ENCODE measurements around the gene ACTG1. TPM values are rescaled to one million over a fixed set of nuclear protein-coding genes. Genes with fewer than 3 reads are reported as not detected.

Gene ACTG1
- total RNA-seq, 4 donors from 2014 or later: 829 to 1,848 (median 1,550) TPM

GRCh38 chr17:81529437-81529803 lies 16.8 kb upstream of the ACTG1 start:
- WGBS, 2 donors (ENCODE audit: low coverage in 1 of 2): 80 to 95% methylated on average over 2 to 4 of the region's 6 CpGs
- no peak for TF ChIP-seq CTCF (IDR thresholded peaks at IDR 0.05)
- no peak for TF ChIP-seq EP300 (IDR thresholded peaks at IDR 0.05)
- TF ChIP-seq POLR2AphosphoS5 (IDR thresholded peaks at IDR 0.05): no peak
- TF ChIP-seq POLR2A (IDR thresholded peaks at IDR 0.05): no peak
- Histone ChIP-seq H3K27me3 (peaks cover 69% of the 10 kb centered on the region), H3K4me3 (no peak overlapping the region), H3K9me3 (no peaks in the 10 kb centered on the region), H3K27ac (no peak overlapping the region), H3K36me3 (no peaks in the 10 kb centered on the region), H3K4me1 (peaks cover 0 to 13% (median 0%) of the 10 kb centered on the region in 3 donors)
- no peak for ATAC-seq

DNA sequence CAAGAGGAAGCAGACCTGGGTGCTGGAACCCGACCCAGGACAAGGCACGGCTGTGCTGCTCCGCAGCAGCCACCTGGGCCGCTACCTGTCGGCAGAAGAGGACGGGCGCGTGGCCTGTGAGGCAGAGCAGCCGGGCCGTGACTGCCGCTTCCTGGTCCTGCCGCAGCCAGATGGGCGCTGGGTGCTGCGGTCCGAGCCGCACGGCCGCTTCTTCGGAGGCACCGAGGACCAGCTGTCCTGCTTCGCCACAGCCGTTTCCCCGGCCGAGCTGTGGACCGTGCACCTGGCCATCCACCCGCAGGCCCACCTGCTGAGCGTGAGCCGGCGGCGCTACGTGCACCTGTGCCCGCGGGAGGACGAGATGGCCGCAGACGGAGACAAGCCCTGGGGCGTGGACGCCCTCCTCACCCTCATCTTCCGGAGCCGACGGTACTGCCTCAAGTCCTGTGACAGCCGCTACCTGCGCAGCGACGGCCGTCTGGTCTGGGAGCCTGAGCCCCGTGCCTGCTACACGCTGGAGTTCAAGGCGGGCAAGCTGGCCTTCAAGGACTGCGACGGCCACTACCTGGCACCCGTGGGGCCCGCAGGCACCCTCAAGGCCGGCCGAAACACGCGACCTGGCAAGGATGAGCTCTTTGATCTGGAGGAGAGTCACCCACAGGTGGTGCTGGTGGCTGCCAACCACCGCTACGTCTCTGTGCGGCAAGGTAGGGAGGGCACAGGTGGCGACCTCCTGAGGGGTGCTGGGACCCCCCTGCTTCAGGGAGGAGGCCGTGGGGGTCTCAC lies 16.2 kb upstream of the ACTG1 start:
- ATAC-seq: no peak
- peaks cover 69% of the 10 kb centered on the region for H3K27me3 ChIP-seq
- TF ChIP-seq POLR2A (IDR thresholded peaks at IDR 0.05): no peak
- no peak for TF ChIP-seq POLR2AphosphoS5 (IDR thresholded peaks at IDR 0.05)
- no peak for TF ChIP-seq CTCF (IDR thresholded peaks at IDR 0.05)
- no peak for TF ChIP-seq EP300 (IDR thresholded peaks at IDR 0.05)

DNA sequence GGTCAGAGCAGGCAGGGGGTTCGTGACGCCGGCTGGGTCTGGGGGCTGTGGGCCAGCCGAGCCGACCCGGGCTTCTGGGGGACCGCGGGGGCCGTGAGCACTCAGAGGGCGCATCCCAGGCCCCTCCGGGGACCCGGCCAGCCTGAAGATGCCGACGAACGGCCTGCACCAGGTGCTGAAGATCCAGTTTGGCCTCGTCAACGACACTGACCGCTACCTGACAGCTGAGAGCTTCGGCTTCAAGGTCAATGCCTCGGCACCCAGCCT lies 15.7 kb upstream of the ACTG1 start:
- H3K4me3 ChIP-seq: no peak overlapping the region
- TF ChIP-seq EP300 (IDR thresholded peaks at IDR 0.05): no peak
- no peak for TF ChIP-seq POLR2AphosphoS5 (IDR thresholded peaks at IDR 0.05)
- no peak for TF ChIP-seq CTCF (IDR thresholded peaks at IDR 0.05)
- TF ChIP-seq POLR2A (IDR thresholded peaks at IDR 0.05): no peak
- no CpG with 5 or more reads among the region's 20 CpGs for WGBS, 2 donors (ENCODE audit: low coverage in 1 of 2)
- H3K4me1 ChIP-seq: peaks cover 0 to 21% (median 0%) of the 10 kb centered on the region in 3 donors
- no peaks in the 10 kb centered on the region for H3K9me3 ChIP-seq
- H3K27me3 ChIP-seq: peaks cover 69% of the 10 kb centered on the region
- no peak overlapping the region for H3K27ac ChIP-seq
- no peaks in the 10 kb centered on the region for H3K36me3 ChIP-seq
- ATAC-seq: no peak

More for the DNA sequence above, 16.2 kb upstream of the ACTG1 start:
- peaks cover 0 to 16% (median 0%) of the 10 kb centered on the region in 3 donors for H3K4me1 ChIP-seq
- H3K36me3 ChIP-seq: no peaks in the 10 kb centered on the region
- no peak overlapping the region for H3K4me3 ChIP-seq
- H3K27ac ChIP-seq: no peak overlapping the region
- H3K9me3 ChIP-seq: no peaks in the 10 kb centered on the region
- WGBS, 2 donors (ENCODE audit: low coverage in 1 of 2): no CpG with 5 or more reads among the region's 62 CpGs

DNA sequence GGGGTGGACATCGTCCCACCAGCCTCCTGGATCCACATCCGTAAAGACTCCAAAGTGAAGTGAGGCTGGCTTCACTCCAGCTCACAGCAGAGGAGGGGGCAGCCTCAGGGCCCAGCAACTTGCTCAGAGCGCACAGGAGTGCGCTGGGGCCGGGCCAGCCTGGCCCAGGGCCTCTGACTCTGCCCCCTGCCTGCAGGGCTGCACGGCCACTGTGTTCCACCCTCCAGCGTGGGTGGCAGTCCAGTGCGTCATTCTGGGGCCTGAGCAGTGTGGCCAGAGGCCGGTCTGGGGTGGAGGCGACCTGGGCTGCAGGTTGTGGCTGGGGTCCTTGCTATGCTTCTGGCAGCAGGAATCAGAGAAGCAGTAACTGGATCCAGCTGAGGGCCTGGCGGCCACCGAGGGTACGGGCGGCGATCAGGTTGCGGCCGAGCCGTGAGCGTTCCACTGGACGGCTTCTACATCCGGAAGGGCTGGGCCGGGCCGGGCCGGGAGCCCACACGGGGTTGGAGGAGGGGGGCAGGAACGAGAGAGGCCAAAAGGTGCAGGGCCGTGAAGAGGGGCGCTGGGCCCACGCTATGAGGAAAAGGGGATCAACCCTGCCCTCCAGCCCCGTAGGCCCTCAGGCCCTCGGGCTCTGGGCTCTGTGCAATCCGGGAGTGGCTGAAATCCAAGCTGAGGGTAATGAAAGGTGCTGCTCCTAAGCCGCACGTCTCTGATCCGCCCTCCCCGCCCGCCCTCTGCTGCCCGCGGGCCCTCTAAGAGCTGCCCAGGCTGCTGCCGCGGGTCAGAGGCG lies 15.2 kb upstream of the ACTG1 start, which contains the start of gene FSCN2:
TSS of gene FSCN2 (plus strand) at position 787 of the 793 bp plus-strand sequence. CDS start 155 bp downstream, outside the sequence.
- Histone ChIP-seq H3K4me3 (no peak within 1 kb of the TSS), H3K27me3 (peaks cover 69% of the 10 kb centered on the region), H3K4me1 (peaks cover 0 to 26% (median 0%) of the 10 kb centered on the region in 3 donors), H3K9me3 (no peaks in the 10 kb centered on the region), H3K36me3 (no peaks in the 10 kb centered on the region), H3K27ac (no peak within 1 kb of the TSS)
- peak; percentile 16 for ATAC-seq
- WGBS, 2 donors (ENCODE audit: low coverage in 1 of 2): no CpG with 5 or more reads among the region's 42 CpGs
- no peak for TF ChIP-seq POLR2AphosphoS5 (IDR thresholded peaks at IDR 0.05)
- peak in 2 of 4 experiments; percentile 6 to 22 for TF ChIP-seq CTCF (IDR thresholded peaks at IDR 0.05)
